Measurements from ENCODE around the gene FGGY. TPM values are rescaled to one million over a fixed set of nuclear protein-coding genes. Genes with fewer than 3 reads are reported as not detected.

Gene FGGY
- total and polyA plus RNA-seq, 2 donors = 16.6 to 36.9 TPM

DNA sequence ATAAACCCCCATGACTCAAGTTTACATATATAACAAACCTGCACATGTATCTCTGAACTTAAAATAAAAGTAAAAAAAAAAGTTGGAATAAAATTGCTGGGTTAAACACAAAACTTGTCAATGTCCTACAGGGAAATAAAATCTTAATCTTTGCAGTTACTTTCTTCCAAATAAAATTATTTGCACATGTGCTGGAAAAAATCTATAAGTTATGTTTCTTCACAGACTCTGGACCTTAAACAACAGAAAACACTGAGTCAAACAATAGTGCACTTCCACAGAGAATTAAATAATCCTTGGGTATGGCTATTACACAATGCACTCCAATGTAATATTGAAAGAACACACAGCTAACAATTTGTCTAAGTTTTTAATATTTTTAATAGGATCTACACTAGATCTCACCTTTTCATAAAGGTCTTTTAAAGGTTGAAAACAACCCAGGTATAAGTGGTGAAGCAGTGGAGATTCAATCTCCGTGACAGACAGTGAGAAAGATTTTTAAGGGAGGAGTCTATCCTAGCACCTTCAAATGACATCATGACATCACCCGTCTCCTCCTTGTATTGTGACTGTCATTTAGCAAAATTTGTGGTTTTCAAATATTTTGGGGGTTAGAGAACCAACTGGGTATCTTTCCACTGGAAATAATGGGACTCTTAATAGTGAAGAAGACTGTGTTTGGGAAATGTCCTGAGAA, 25.2 kb upstream of the FGGY start:
- WGBS = 92% methylated on average over 2 of the region's 2 CpGs
- no peaks in the 10 kb centered on the region for H3K4me1 ChIP-seq (ENCODE audit: insufficient read depth)
- no peak for DNase-seq (ENCODE audit: extremely low spot score)
- no peaks in the 10 kb centered on the region for H3K36me3 ChIP-seq (ENCODE audit: insufficient read depth)
- no peak overlapping the region for H3K27ac ChIP-seq (ENCODE audit: low read depth)
- H3K4me3 ChIP-seq (ENCODE audit: low read depth, low read length) = no peak overlapping the region

GRCh38 chr1:59272507-59272906, 24.4 kb upstream of the FGGY start:
- DNase-seq (ENCODE audit: extremely low spot score) = no peak
- H3K36me3 ChIP-seq (ENCODE audit: insufficient read depth) = no peaks in the 10 kb centered on the region
- H3K4me1 ChIP-seq (ENCODE audit: insufficient read depth) = no peaks in the 10 kb centered on the region
- 94% methylated on average over 1 of the region's 1 CpG for WGBS
- no peak overlapping the region for H3K4me3 ChIP-seq (ENCODE audit: low read depth, low read length)
- H3K27ac ChIP-seq (ENCODE audit: low read depth) = no peak overlapping the region

- no peak for DNase-seq (ENCODE audit: extremely low spot score)
- Histone ChIP-seq H3K36me3 (ENCODE audit: insufficient read depth) (no peaks in the 10 kb centered on the region), H3K27ac (ENCODE audit: low read depth) (no peak overlapping the region), H3K4me1 (ENCODE audit: insufficient read depth) (no peaks in the 10 kb centered on the region), H3K4me3 (ENCODE audit: low read depth, low read length) (no peak overlapping the region)
- WGBS = 73% methylated on average over 3 of the region's 3 CpGs
Observed at GRCh38 chr1:59276439-59276851, 20.4 kb upstream of the FGGY start.

- H3K36me3 ChIP-seq (ENCODE audit: insufficient read depth) = no peaks in the 10 kb centered on the region
- no peaks in the 10 kb centered on the region for H3K4me1 ChIP-seq (ENCODE audit: insufficient read depth)
- H3K27ac ChIP-seq (ENCODE audit: low read depth) = no peak overlapping the region
- H3K4me3 ChIP-seq (ENCODE audit: low read depth, low read length) = no peak overlapping the region
- 96% methylated on average over 2 of the region's 2 CpGs for WGBS
- DNase-seq (ENCODE audit: extremely low spot score) = no peak
Observed at GRCh38 chr1:59278780-59279354, 18.0 kb upstream of the FGGY start.

DNA sequence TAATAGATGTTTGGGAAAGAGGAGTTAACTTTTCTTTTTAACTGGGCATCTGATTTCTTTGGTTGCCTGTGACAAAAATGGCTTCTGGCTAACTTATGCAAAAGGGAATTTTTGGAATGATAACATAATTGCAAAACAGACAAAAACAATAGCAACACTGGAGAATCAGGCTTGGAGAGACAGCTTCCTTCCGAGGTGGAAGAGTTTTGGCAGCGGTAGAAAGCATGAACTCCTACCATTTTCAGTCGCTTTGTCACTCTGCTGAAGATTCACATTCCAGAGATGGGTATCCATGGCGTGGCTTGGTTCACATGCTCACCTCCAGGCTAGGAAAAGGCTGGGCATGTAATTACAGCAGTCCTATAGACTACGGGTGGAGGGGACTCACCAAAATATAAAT, 17.2 kb upstream of the FGGY start:
- Histone ChIP-seq H3K4me1 (ENCODE audit: insufficient read depth) (no peaks in the 10 kb centered on the region), H3K27ac (ENCODE audit: low read depth) (no peak overlapping the region), H3K4me3 (ENCODE audit: low read depth, low read length) (no peak overlapping the region), H3K36me3 (ENCODE audit: insufficient read depth) (no peaks in the 10 kb centered on the region)
- no peak for DNase-seq (ENCODE audit: extremely low spot score)
- 82% methylated on average over 5 of the region's 5 CpGs for WGBS

- Histone ChIP-seq H3K4me1 (ENCODE audit: insufficient read depth) (no peaks in the 10 kb centered on the region), H3K27ac (ENCODE audit: low read depth) (no peak overlapping the region), H3K36me3 (ENCODE audit: insufficient read depth) (no peaks in the 10 kb centered on the region), H3K4me3 (ENCODE audit: low read depth, low read length) (no peak overlapping the region)
- no peak for DNase-seq (ENCODE audit: extremely low spot score)
- 85% methylated on average over 1 of the region's 1 CpG for WGBS
Observed at GRCh38 chr1:59282951-59283350, 13.9 kb upstream of the FGGY start.

DNA sequence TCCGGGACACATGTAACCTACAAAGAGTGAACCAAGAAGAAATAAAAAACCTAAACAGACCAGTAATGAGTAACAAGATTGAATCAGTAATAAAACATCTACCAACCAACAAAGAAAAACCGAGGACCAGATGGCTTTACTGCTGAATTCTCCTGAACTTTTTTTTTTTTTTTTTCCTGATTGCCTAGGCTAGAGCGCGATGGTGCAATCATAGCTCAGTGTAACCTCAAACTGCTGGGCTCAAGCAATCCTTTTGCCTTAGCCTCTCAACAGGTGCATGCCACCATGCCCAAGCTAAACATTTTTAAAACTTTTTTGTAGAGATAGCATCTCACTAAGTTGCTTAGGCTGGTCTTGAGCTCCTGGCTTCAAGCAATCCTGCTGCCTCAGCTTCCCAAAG, 11.2 kb upstream of the FGGY start:
- Histone ChIP-seq H3K4me3 (ENCODE audit: low read depth, low read length) (no peak overlapping the region), H3K4me1 (ENCODE audit: insufficient read depth) (no peaks in the 10 kb centered on the region), H3K36me3 (ENCODE audit: insufficient read depth) (no peaks in the 10 kb centered on the region), H3K27ac (ENCODE audit: low read depth) (no peak overlapping the region)
- DNase-seq (ENCODE audit: extremely low spot score) = no peak
- 89% methylated on average over 4 of the region's 4 CpGs for WGBS

DNA sequence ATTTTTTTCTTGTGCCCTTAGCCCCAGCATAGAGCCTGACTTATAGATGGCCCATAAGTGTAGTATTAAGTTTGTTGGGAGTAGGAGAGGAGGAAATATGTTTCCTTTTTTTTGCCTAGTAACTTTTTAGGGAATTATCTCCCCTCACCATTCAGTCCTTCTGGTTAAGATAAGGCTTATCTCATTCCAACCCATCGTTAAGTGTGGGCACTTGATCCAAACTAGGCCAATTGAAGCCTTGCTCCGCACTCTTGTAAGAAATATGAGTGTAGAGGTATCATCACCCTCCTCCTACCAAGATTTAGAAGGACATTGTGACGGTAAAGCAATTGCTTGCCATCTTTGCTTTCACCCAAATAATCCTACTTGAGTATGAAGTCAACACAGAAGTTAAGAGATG, 8.8 kb upstream of the FGGY start:
- Histone ChIP-seq H3K4me1 (ENCODE audit: insufficient read depth) (no peaks in the 10 kb centered on the region), H3K4me3 (ENCODE audit: low read depth, low read length) (no peak overlapping the region), H3K27ac (ENCODE audit: low read depth) (no peak overlapping the region), H3K36me3 (ENCODE audit: insufficient read depth) (no peaks in the 10 kb centered on the region)
- no peak for DNase-seq (ENCODE audit: extremely low spot score)
- 79% methylated on average over 3 of the region's 3 CpGs for WGBS

DNA sequence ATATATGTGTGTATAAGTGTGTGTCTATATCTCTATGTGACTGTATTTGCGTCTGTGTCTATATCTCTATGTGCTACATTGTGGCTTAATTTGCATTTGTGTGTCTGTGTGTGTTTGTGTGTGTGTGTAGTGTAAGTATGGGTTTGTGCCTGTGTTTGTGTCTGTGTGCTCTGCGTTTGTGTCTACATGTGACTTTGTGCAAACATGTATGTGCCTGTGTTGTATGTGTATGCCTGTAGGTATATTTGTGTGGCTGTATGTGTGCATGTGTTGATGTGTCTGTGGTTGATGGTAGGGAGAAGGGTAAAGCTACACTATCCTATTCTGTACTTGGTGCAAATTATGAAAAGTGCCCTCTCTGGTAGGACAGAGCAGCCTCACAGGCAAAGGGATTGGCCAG, 7.3 kb upstream of the FGGY start:
- Histone ChIP-seq H3K36me3 (ENCODE audit: insufficient read depth) (no peaks in the 10 kb centered on the region), H3K27ac (ENCODE audit: low read depth) (no peak overlapping the region), H3K4me3 (ENCODE audit: low read depth, low read length) (no peak overlapping the region), H3K4me1 (ENCODE audit: insufficient read depth) (no peaks in the 10 kb centered on the region)
- whole genome bisulfite sequencing = 95% methylated on average over 2 of the region's 2 CpGs
- no peak for DNase-seq (ENCODE audit: extremely low spot score)

GRCh38 chr1:59290193-59290949, 6.5 kb upstream of the FGGY start:
- no peaks in the 10 kb centered on the region for H3K36me3 ChIP-seq (ENCODE audit: insufficient read depth)
- no peak for DNase-seq (ENCODE audit: extremely low spot score)
- WGBS = 82% methylated on average over 9 of the region's 9 CpGs

GRCh38 chr1:59291561-59291960, 5.3 kb upstream of the FGGY start:
- no peak overlapping the region for H3K27ac ChIP-seq (ENCODE audit: low read depth)
- no peaks in the 10 kb centered on the region for H3K4me1 ChIP-seq (ENCODE audit: insufficient read depth)
- no peak overlapping the region for H3K4me3 ChIP-seq (ENCODE audit: low read depth, low read length)
- no peak for DNase-seq (ENCODE audit: extremely low spot score)
- H3K36me3 ChIP-seq (ENCODE audit: insufficient read depth) = no peaks in the 10 kb centered on the region

More at GRCh38 chr1:59290193-59290949, 6.5 kb upstream of the FGGY start:
- no peak overlapping the region for H3K27ac ChIP-seq (ENCODE audit: low read depth)
- no peak overlapping the region for H3K4me3 ChIP-seq (ENCODE audit: low read depth, low read length)
- no peaks in the 10 kb centered on the region for H3K4me1 ChIP-seq (ENCODE audit: insufficient read depth)

GRCh38 chr1:59292562-59292961, 4.3 kb upstream of the FGGY start:
- DNase-seq (ENCODE audit: extremely low spot score) = no peak
- Histone ChIP-seq H3K27ac (ENCODE audit: low read depth) (no peak overlapping the region), H3K36me3 (ENCODE audit: insufficient read depth) (no peaks in the 10 kb centered on the region), H3K4me3 (ENCODE audit: low read depth, low read length) (no peak overlapping the region), H3K4me1 (ENCODE audit: insufficient read depth) (no peaks in the 10 kb centered on the region)
- 59% methylated on average over 2 of the region's 2 CpGs for WGBS

- no peak for DNase-seq (ENCODE audit: extremely low spot score)
- Histone ChIP-seq H3K36me3 (ENCODE audit: insufficient read depth) (no peaks in the 10 kb centered on the region), H3K4me1 (ENCODE audit: insufficient read depth) (no peaks in the 10 kb centered on the region), H3K27ac (ENCODE audit: low read depth) (no peak overlapping the region), H3K4me3 (ENCODE audit: low read depth, low read length) (no peak overlapping the region)
- WGBS = 65% methylated on average over 2 of the region's 2 CpGs
Observed at GRCh38 chr1:59293206-59293605, 3.7 kb upstream of the FGGY start.

DNA sequence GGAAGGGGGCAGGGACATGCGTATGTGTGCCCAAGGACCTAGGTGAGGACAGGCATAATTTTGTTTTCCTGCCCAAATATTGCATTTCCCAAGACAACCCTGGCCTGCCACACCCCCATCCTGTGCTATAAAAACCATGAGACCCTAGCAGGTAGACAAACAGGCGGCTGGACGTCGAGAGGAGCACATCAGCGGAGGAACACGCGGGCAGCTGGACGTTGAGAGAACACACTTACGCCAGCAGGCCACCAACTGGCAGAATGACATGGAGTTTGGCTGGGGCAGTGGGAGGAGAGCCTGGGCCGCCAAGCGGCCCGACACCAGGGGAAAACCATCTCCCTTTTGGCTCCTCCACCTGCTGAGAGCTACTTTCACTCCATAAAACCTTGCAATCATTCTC, 3.0 kb upstream of the FGGY start:
- H3K4me1 ChIP-seq (ENCODE audit: insufficient read depth) = no peaks in the 10 kb centered on the region
- no peak overlapping the region for H3K27ac ChIP-seq (ENCODE audit: low read depth)
- 91% methylated on average over 12 of the region's 12 CpGs for WGBS
- no peak for DNase-seq (ENCODE audit: extremely low spot score)
- H3K4me3 ChIP-seq (ENCODE audit: low read depth, low read length) = no peak overlapping the region
- no peaks in the 10 kb centered on the region for H3K36me3 ChIP-seq (ENCODE audit: insufficient read depth)
